ENCODE results near the gene BRINP1. TPM values are rescaled to one million over a fixed set of nuclear protein-coding genes. Genes with fewer than 3 reads are reported as not detected.

BRINP1 gene
- total and polyA plus RNA-seq, 7 donors = 0.03 to 0.20 (median 0.17) TPM; not detected in 4

DNA sequence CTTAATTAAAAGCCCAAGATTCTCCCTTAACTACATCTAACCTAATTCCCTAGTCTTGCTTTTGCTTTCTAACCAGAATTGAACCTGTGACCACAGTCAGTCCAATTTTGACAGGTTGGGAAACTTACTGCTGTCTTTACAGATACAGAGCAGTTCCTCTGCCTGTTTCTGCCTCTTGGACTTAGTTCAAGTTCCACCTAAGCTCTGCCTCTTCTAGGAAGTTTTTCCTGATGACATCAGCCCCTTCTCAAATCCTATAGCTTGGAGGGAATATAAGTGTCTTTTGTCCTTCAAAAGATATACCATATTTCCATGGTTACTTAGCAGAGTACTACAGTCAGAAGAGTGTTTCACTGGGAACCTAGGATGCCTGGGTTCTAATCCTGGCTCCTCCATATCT, 31.7 kb downstream of the BRINP1 start:
- no peak for DNase-seq
- no peaks in the 10 kb centered on the region for H3K36me3 ChIP-seq (ENCODE audit: insufficient read depth in 1 of 2, low read depth in 1 of 2)
- no peak overlapping the region for H3K27ac ChIP-seq
- H3K4me1 ChIP-seq = no peaks in the 10 kb centered on the region
- no peaks in the 10 kb centered on the region for H3K27me3 ChIP-seq (ENCODE audit: insufficient read depth in 3 of 3, low read length in 2 of 3)
- intact Hi-C loops (cut with DNase I) = no loop called here
- ATAC-seq = no peak
- no peak overlapping the region for H3K4me3 ChIP-seq
- no peaks in the 10 kb centered on the region for H3K9me3 ChIP-seq
- TF ChIP-seq, protein P1, sequence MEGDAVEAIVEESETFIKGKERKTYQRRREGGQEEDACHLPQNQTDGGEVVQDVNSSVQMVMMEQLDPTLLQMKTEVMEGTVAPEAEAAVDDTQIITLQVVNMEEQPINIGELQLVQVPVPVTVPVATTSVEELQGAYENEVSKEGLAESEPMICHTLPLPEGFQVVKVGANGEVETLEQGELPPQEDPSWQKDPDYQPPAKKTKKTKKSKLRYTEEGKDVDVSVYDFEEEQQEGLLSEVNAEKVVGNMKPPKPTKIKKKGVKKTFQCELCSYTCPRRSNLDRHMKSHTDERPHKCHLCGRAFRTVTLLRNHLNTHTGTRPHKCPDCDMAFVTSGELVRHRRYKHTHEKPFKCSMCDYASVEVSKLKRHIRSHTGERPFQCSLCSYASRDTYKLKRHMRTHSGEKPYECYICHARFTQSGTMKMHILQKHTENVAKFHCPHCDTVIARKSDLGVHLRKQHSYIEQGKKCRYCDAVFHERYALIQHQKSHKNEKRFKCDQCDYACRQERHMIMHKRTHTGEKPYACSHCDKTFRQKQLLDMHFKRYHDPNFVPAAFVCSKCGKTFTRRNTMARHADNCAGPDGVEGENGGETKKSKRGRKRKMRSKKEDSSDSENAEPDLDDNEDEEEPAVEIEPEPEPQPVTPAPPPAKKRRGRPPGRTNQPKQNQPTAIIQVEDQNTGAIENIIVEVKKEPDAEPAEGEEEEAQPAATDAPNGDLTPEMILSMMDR (IDR thresholded peaks at IDR 0.05) = no peak

DNA sequence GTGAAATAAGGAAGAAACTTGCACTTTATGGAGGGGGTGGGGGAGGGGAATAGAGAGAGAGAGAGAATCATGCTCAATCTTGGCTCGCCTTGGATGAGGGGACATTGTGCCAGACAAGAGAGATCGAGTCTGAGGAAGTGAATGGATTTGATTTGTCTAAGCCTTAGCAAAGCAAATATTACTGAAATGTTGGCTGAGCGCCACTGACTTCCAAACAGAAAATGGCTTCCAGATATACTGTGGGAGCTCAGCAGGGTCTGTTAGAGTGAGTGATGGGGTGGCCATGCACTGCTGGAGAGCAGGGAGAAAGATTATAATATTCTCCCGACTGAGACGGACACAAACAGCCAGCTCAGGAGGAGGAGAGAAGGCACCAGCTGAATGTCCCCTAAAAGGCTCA, 34.5 kb downstream of the BRINP1 start:
- intact Hi-C loops (cut with DNase I) = no loop called here
- H3K27ac ChIP-seq = no peak overlapping the region
- DNase-seq (no peak), ATAC-seq (no peak)
- no peaks in the 10 kb centered on the region for H3K36me3 ChIP-seq (ENCODE audit: insufficient read depth in 1 of 2, low read depth in 1 of 2)
- WGBS, 3 donors = 43 to 48% (median 45%) methylated on average over 5 of the region's 5 CpGs
- H3K27me3 ChIP-seq (ENCODE audit: insufficient read depth in 3 of 3, low read length in 2 of 3) = no peaks in the 10 kb centered on the region
- no peaks in the 10 kb centered on the region for H3K4me1 ChIP-seq
- TF ChIP-seq, protein P1 (IDR thresholded peaks at IDR 0.05) = no peak
- no peak overlapping the region for H3K4me3 ChIP-seq
- no peaks in the 10 kb centered on the region for H3K9me3 ChIP-seq

DNA sequence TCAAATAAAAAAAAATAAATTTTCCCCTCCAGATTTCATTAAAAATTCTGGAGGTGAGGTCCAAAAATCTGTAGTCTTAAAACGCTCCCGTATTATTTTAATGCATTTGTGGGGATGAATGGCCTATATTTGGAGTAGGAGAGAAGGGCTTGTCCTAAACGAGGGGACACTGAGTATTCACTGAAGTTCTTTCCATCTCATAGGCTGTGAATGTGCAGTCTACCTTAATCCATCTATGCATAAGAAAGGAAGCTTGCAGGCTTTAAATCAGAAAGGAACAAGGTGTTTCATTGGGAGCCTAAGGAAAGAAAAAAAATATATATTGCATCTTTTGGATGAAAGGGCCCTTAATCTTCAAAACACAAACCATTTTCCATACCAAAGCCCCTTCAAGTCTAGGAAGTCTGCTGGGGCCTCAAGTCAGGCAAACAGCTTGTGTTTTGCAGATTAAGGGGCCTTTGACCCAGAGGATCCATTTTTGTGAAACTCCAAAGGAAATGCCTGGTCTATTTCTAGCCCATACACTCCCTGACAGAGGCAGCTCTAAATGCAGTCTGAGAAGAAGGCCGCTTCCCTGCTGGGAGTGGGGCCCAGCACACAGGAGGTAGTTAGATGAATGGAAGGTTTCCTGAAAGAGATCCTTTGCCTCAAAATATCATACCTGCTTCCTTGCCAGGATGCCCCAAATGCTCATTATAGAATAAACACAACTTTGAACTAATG, 35.6 kb downstream of the BRINP1 start:
- no peaks in the 10 kb centered on the region for H3K9me3 ChIP-seq
- no peak overlapping the region for H3K4me3 ChIP-seq
- H3K27me3 ChIP-seq (ENCODE audit: insufficient read depth in 3 of 3, low read length in 2 of 3) = no peaks in the 10 kb centered on the region
- WGBS, 3 donors = 48 to 67% (median 67%) methylated on average over 4 of the region's 4 CpGs
- no peak overlapping the region for H3K27ac ChIP-seq
- no peaks in the 10 kb centered on the region for H3K4me1 ChIP-seq
- no peaks in the 10 kb centered on the region for H3K36me3 ChIP-seq (ENCODE audit: insufficient read depth in 1 of 2, low read depth in 1 of 2)
- intact Hi-C loops (cut with DNase I) = no loop called here
- ATAC-seq = no peak
- TF ChIP-seq, protein P1 (IDR thresholded peaks at IDR 0.05) = no peak
- DNase-seq = no peak

DNA sequence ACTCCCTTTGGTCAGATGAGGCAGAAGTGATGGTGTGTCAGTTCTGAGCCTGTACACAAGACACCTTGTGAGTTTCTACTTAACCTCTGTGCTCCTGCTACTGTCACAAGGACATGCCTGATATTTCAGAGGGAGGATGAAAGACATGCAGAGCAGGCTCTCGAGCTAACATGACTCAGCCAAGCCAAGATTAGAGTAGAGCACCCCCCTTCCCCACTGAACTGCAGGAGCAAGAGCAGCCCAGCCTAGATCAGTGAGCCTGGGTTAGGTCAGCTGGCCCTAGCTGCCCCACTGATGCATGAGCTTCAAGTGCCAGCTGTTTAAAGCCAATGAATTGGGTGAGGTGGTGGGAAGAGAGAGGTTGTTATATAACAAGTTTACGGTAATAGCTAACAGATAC, 36.7 kb downstream of the BRINP1 start:
- no peaks in the 10 kb centered on the region for H3K4me1 ChIP-seq
- H3K27ac ChIP-seq = no peak overlapping the region
- H3K4me3 ChIP-seq = no peak overlapping the region
- H3K27me3 ChIP-seq (ENCODE audit: insufficient read depth in 3 of 3, low read length in 2 of 3) = no peaks in the 10 kb centered on the region
- no peaks in the 10 kb centered on the region for H3K9me3 ChIP-seq
- ATAC-seq (no peak), DNase-seq (no peak)
- WGBS, 3 donors = 56 to 65% (median 62%) methylated on average over 2 of the region's 2 CpGs
- TF ChIP-seq, protein P1 (IDR thresholded peaks at IDR 0.05) = no peak
- H3K36me3 ChIP-seq (ENCODE audit: insufficient read depth in 1 of 2, low read depth in 1 of 2) = no peaks in the 10 kb centered on the region
- intact Hi-C loops (cut with DNase I) = no loop called here

DNA sequence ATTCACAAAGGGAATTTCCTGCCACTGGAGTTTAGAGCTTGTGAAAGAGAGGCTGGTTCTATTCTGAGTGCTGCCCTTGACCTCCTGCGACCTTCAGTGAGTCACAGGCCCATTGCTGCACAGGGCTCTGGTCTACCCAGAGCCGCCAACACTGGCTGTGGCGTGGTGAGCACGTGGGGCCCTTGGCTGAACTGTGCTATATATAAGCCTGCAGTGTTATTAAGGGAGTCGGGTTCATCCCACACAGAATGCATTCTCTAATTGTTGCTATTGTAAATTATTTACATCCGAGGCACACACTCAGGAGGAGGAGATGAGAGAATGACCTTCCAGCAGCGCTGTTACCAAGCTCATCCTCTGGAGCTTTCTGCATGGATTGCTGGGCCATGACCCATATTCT, 47.1 kb downstream of the BRINP1 start:
- Histone ChIP-seq H3K27me3 (ENCODE audit: insufficient read depth in 3 of 3, low read length in 2 of 3) (no peaks in the 10 kb centered on the region), H3K27ac (no peak overlapping the region), H3K36me3 (ENCODE audit: insufficient read depth in 1 of 2, low read depth in 1 of 2) (no peaks in the 10 kb centered on the region), H3K4me3 (no peak overlapping the region), H3K9me3 (no peaks in the 10 kb centered on the region), H3K4me1 (no peaks in the 10 kb centered on the region)
- TF ChIP-seq, protein P1 (IDR thresholded peaks at IDR 0.05) = no peak
- intact Hi-C loops (cut with DNase I) = no loop called here
- DNase-seq = peak in 1 of 2 donors; percentile 14
- WGBS, 3 donors = 59 to 61% (median 60%) methylated on average over 7 of the region's 7 CpGs
- peak in 2 of 4 donors; percentile 45 to 46 for ATAC-seq

All from psoas muscle (tissue), 8 donors.